RWPE2 (cell line): ENCODE results near the gene MBD3L1.

Experiments used
- ATAC-seq: fragments of 200-7000 bp; cut with Tn5 transposase; 3 replicates; pipeline ENCODE4 v1.9.1; 2021; ENCODE audit warnings: low read depth
- DNase-seq: peaks from one replicate; pipeline ENCODE4 v3.0.0-alpha.2; 2020; ENCODE audit warnings: low spot score
- H3K27ac ChIP-seq: fragments of 450-650 bp; 2 replicates; pipeline ENCODE4 v1.5.1; 2017; ENCODE audit warnings: mild to moderate bottlenecking; ENCODE audit not compliant: poor library complexity, severe bottlenecking
- H3K27me3 ChIP-seq: fragments of 250-450 bp; sonication (Bioruptor Pico); 2 replicates; pipeline ENCODE4 v1.5.1; 2021; ENCODE audit warnings: mild to moderate bottlenecking, moderate library complexity; ENCODE audit not compliant: insufficient read depth, poor library complexity, severe bottlenecking
- H3K36me3 ChIP-seq: fragments of 250-450 bp; sonication (Bioruptor Pico); 2 replicates; pipeline ENCODE4 v1.5.1; 2020; ENCODE audit warnings: low read depth, mild to moderate bottlenecking, moderate library complexity
- H3K4me1 ChIP-seq: fragments of 250-450 bp; sonication (Bioruptor Pico); 2 replicates; pipeline ENCODE4 v1.5.1; 2021; ENCODE audit warnings: mild to moderate bottlenecking, moderate library complexity; ENCODE audit not compliant: insufficient read depth, poor library complexity, severe bottlenecking
- H3K4me3 ChIP-seq: fragments of 250-450 bp; sonication (Bioruptor Pico); 2 replicates; pipeline ENCODE4 v1.5.1; 2021; ENCODE audit warnings: mild to moderate bottlenecking, moderate library complexity; ENCODE audit not compliant: severe bottlenecking
- H3K9me3 ChIP-seq: fragments of 250-450 bp; sonication (Bioruptor Pico); 2 replicates; pipeline ENCODE4 v1.5.1; 2021; ENCODE audit warnings: mild to moderate bottlenecking, moderate library complexity; ENCODE audit not compliant: severe bottlenecking
- CTCF ChIP-seq: fragments of 450-650 bp; IDR thresholded peaks from one replicate; pipeline ENCODE4 v1.5.1; 2017; ENCODE audit warnings: mild to moderate bottlenecking, moderate library complexity; ENCODE audit not compliant: poor library complexity, severe bottlenecking

Gene MBD3L1

GRCh38 chr19:8887364-8887763 lies 55.2 kb downstream of the MBD3L1 start:
- no peak overlapping the region for H3K4me3 ChIP-seq
- H3K4me1 ChIP-seq = no peaks in the 10 kb centered on the region
- H3K27me3 ChIP-seq = no peaks in the 10 kb centered on the region
- no peak for DNase-seq
- peaks cover 3% of the 10 kb centered on the region for H3K9me3 ChIP-seq
- no peaks in the 10 kb centered on the region for H3K36me3 ChIP-seq
- H3K27ac ChIP-seq = no peak overlapping the region
- ATAC-seq = no peak
- TF ChIP-seq CTCF = no peak

- H3K4me3 ChIP-seq = no peak overlapping the region
- H3K9me3 ChIP-seq = peaks cover 4% of the 10 kb centered on the region
- TF ChIP-seq CTCF = no peak
- H3K27ac ChIP-seq = no peak overlapping the region
- H3K36me3 ChIP-seq = no peaks in the 10 kb centered on the region
- no peaks in the 10 kb centered on the region for H3K27me3 ChIP-seq
- no peaks in the 10 kb centered on the region for H3K4me1 ChIP-seq
- DNase-seq = no peak
- no peak for ATAC-seq
Observed at GRCh38 chr19:8890260-8890659, 58.1 kb downstream of the MBD3L1 start.
